ENCODE results near the gene TMEM191C.

DNA sequence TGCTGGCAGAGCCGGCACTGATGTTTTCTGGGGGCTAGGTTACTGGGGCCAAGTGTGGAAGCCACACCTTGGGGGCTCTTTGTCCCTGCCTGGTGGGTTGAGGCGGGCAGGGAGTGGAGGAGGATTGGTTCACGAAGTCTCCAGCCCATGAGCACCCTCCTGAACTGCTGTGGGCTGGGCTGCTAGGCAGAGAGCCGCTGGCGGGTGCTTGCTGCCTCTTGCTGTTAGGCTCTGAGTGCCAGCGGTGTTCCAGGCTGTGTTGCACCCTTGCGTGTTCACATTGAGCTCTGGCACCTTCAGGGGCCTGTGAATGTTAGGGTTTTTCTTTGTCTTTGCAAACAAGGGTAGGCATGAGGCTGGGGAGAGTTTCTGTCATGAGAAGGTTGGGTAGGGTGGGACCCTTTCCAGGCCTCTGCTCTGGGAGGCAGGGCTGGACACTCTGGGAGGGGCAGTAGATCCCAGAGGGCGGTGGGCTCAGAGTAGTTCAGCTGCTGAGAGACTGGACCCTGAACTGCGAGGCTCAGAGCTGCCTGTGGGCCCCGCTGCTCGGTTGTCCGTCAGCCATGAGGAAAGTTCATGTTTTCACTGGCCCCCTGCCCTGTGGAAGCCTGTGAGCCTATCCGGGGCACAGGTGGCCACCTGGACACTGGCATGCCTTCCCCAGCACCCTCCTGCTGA is 24.0 kb upstream of the TMEM191C start:
- TF ChIP-seq EZH2 (IDR thresholded peaks at IDR 0.05; ENCODE audit: borderline replicate concordance, insufficient read depth, low read depth, low read length, poor library complexity, severe bottlenecking) = no peak
- TF ChIP-seq, protein P1, sequence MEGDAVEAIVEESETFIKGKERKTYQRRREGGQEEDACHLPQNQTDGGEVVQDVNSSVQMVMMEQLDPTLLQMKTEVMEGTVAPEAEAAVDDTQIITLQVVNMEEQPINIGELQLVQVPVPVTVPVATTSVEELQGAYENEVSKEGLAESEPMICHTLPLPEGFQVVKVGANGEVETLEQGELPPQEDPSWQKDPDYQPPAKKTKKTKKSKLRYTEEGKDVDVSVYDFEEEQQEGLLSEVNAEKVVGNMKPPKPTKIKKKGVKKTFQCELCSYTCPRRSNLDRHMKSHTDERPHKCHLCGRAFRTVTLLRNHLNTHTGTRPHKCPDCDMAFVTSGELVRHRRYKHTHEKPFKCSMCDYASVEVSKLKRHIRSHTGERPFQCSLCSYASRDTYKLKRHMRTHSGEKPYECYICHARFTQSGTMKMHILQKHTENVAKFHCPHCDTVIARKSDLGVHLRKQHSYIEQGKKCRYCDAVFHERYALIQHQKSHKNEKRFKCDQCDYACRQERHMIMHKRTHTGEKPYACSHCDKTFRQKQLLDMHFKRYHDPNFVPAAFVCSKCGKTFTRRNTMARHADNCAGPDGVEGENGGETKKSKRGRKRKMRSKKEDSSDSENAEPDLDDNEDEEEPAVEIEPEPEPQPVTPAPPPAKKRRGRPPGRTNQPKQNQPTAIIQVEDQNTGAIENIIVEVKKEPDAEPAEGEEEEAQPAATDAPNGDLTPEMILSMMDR (IDR thresholded peaks at IDR 0.05) = no peak

Data from B cell (primary cell).